Gastroesophageal sphincter (tissue), 3 donors: Measurements from ENCODE around the gene C6orf62.
"Not testable (repeated sequence)": the region's sequence is repeated elsewhere in the genome, so short reads cannot be mapped to it uniquely, and the experiment has no call there.

ENCODE experiments used
- EP300 ChIP-seq: sonication (generic); formaldehyde crosslinking; IDR thresholded peaks from one replicate; pipeline ENCODE4 v1.6.1; 2017; ENCODE audit warnings: antibody characterized with exemption, mild to moderate bottlenecking
- POLR2A ChIP-seq, 2 donors: fragments of 450-650 bp; IDR thresholded peaks; one replicate each; pipeline ENCODE4 v1.6.1; 2017; ENCODE audit warnings: antibody characterized with exemption in 2 of 2, mild to moderate bottlenecking in 2 of 2, moderate library complexity in 1 of 2
- TF ChIP-seq, protein P1 (sequence below), 4 experiments: fragments of 200-600 bp in 2 of 4; fragments of 450-650 bp in 2 of 4; sonication (generic) in 1 of 4; IDR thresholded peaks; one replicate each; pipeline ENCODE4 v1.5.1; 2017 to 2019; ENCODE audit warnings: antibody characterized with exemption in 4 of 4, mild to moderate bottlenecking in 2 of 4, moderate library complexity in 2 of 4

DNA sequence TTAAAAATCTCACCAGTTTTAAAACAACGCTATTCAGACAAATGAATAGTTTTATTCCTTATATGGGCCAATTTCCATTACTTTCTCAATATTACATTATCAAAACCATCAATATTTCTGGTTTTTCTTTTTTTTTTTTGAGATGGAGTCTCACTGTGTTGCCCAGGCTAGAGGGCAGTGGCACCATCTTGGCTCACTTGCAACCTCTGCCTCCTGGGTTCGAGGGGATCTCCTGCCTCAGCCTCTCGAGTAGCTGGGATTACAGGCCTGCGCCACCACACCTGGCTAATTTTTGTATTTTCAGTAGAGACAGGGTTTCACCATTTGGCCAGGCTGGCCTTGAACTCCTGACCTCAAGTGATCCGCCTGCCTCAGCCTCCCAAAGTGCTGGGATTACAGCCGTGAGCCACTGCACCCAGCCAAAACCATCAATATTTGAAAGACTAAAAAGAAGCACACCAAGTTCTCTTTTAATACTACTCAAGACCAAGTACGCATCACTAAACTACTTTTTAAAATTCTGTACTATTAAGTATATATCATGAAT is 2.3 kb downstream of the C6orf62 start:
- TF ChIP-seq, protein P1, sequence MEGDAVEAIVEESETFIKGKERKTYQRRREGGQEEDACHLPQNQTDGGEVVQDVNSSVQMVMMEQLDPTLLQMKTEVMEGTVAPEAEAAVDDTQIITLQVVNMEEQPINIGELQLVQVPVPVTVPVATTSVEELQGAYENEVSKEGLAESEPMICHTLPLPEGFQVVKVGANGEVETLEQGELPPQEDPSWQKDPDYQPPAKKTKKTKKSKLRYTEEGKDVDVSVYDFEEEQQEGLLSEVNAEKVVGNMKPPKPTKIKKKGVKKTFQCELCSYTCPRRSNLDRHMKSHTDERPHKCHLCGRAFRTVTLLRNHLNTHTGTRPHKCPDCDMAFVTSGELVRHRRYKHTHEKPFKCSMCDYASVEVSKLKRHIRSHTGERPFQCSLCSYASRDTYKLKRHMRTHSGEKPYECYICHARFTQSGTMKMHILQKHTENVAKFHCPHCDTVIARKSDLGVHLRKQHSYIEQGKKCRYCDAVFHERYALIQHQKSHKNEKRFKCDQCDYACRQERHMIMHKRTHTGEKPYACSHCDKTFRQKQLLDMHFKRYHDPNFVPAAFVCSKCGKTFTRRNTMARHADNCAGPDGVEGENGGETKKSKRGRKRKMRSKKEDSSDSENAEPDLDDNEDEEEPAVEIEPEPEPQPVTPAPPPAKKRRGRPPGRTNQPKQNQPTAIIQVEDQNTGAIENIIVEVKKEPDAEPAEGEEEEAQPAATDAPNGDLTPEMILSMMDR (IDR thresholded peaks at IDR 0.05): not testable (repeated sequence)
- TF ChIP-seq POLR2A (IDR thresholded peaks at IDR 0.05); EP300: not testable (repeated sequence)
